ENCODE data around the gene MAN1A2.

DNA sequence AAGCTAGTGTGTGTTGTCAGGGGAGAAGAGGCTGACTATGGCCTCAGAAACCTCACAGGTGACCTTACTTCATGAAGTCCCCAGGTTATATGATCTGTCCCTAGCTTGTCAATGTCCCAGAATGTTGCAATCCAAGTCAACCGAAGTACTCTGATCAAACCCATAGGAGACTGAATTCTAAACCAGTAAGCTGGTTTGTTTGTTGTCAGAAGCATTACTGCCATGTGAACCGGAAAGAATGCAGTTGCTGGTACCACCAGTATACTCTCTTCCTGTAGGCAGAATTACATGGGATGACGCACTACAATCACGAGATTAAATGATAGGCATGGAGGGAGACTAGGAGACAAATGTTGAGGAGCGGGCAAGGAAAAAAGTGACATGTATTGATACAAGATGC lies 26.1 kb upstream of the MAN1A2 start:
- TF ChIP-seq STAT3 (IDR thresholded peaks at IDR 0.05; ENCODE audit: low read depth, low read length) (no peak), EZH2 (IDR thresholded peaks at IDR 0.05; ENCODE audit: borderline replicate concordance, control insufficient read depth, low read depth, low read length) (no peak), CREB1 (IDR thresholded peaks at IDR 0.05; ENCODE audit: low read depth) (no peak), POLR2AphosphoS2 (IDR thresholded peaks at IDR 0.05; ENCODE audit: low read depth, low read length) (no peak), NFYA (IDR thresholded peaks at IDR 0.05; ENCODE audit: borderline replicate concordance, low read depth, low read length) (no peak)
- TF ChIP-seq, protein P1, sequence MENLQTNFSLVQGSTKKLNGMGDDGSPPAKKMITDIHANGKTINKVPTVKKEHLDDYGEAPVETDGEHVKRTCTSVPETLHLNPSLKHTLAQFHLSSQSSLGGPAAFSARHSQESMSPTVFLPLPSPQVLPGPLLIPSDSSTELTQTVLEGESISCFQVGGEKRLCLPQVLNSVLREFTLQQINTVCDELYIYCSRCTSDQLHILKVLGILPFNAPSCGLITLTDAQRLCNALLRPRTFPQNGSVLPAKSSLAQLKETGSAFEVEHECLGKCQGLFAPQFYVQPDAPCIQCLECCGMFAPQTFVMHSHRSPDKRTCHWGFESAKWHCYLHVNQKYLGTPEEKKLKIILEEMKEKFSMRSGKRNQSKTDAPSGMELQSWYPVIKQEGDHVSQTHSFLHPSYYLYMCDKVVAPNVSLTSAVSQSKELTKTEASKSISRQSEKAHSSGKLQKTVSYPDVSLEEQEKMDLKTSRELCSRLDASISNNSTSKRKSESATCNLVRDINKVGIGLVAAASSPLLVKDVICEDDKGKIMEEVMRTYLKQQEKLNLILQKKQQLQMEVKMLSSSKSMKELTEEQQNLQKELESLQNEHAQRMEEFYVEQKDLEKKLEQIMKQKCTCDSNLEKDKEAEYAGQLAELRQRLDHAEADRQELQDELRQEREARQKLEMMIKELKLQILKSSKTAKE (IDR thresholded peaks at IDR 0.05; ENCODE audit: low read depth, poor library complexity, severe bottlenecking), result no peak
- TF ChIP-seq, protein P2, sequence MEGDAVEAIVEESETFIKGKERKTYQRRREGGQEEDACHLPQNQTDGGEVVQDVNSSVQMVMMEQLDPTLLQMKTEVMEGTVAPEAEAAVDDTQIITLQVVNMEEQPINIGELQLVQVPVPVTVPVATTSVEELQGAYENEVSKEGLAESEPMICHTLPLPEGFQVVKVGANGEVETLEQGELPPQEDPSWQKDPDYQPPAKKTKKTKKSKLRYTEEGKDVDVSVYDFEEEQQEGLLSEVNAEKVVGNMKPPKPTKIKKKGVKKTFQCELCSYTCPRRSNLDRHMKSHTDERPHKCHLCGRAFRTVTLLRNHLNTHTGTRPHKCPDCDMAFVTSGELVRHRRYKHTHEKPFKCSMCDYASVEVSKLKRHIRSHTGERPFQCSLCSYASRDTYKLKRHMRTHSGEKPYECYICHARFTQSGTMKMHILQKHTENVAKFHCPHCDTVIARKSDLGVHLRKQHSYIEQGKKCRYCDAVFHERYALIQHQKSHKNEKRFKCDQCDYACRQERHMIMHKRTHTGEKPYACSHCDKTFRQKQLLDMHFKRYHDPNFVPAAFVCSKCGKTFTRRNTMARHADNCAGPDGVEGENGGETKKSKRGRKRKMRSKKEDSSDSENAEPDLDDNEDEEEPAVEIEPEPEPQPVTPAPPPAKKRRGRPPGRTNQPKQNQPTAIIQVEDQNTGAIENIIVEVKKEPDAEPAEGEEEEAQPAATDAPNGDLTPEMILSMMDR (IDR thresholded peaks at IDR 0.05 in 2 of 3, conservative IDR thresholded peaks at IDR 0.05 in 1 of 3; ENCODE audit: control insufficient read depth in 2 of 3, extremely low read depth in 1 of 3, insufficient read depth in 1 of 3, low read depth in 3 of 3, low read length in 3 of 3), result no peak
